ENCODE measurements around the gene THEMIS.
A peak's percentile ranks its signal among the peaks of the same experiment; 100 is the strongest.
"Not testable (repeated sequence)": the region's sequence is repeated elsewhere in the genome, so short reads cannot be mapped to it uniquely, and the experiment has no call there.

The THEMIS gene

GRCh38 chr6:127900935-127901334, at the start of gene THEMIS:
THEMIS (minus strand) TSS chr6:127901058; CDS start chr6:127900932, 126 bp downstream.
- DNase-seq (ENCODE audit: low read depth) = no peak

GRCh38 chr6:127949251-127949650, 48.4 kb upstream of the THEMIS start:
- DNase-seq (ENCODE audit: low read depth) = no peak

GRCh38 chr6:127946388-127946787, 45.5 kb upstream of the THEMIS start:
- DNase-seq (ENCODE audit: low read depth) = no peak

GRCh38 chr6:127945434-127946097, 44.7 kb upstream of the THEMIS start:
- no peak for DNase-seq (ENCODE audit: low read depth)

GRCh38 chr6:127941228-127941627, 40.4 kb upstream of the THEMIS start:
- no peak for DNase-seq (ENCODE audit: low read depth)

GRCh38 chr6:127939442-127940066, 38.7 kb upstream of the THEMIS start:
- DNase-seq (ENCODE audit: low read depth) = peak; percentile 21

- peak; percentile 62 for DNase-seq (ENCODE audit: low read depth)
Observed at GRCh38 chr6:127938701-127939100, 37.8 kb upstream of the THEMIS start.

GRCh38 chr6:127937747-127938146, 36.9 kb upstream of the THEMIS start:
- no peak for DNase-seq (ENCODE audit: low read depth)

- DNase-seq (ENCODE audit: low read depth) = peak; percentile 22
Observed at GRCh38 chr6:127937102-127937501, 36.2 kb upstream of the THEMIS start.

- DNase-seq (ENCODE audit: low read depth) = no peak
Observed at GRCh38 chr6:127934956-127935355, 34.1 kb upstream of the THEMIS start.

GRCh38 chr6:127933852-127934840, 33.3 kb upstream of the THEMIS start:
- no peak for DNase-seq (ENCODE audit: low read depth)

GRCh38 chr6:127933137-127933536, 32.3 kb upstream of the THEMIS start:
- DNase-seq (ENCODE audit: low read depth) = no peak

GRCh38 chr6:127932708-127933107, 31.9 kb upstream of the THEMIS start:
- DNase-seq (ENCODE audit: low read depth) = no peak

GRCh38 chr6:127926441-127926840, 25.6 kb upstream of the THEMIS start:
- not testable (repeated sequence) for DNase-seq (ENCODE audit: low read depth)

GRCh38 chr6:127924440-127924839, 23.6 kb upstream of the THEMIS start:
- DNase-seq (ENCODE audit: low read depth) = peak; percentile 63

- no peak for DNase-seq (ENCODE audit: low read depth)
Observed at GRCh38 chr6:127924031-127924430, 23.2 kb upstream of the THEMIS start.

- DNase-seq (ENCODE audit: low read depth) = no peak
Observed at GRCh38 chr6:127923135-127923534, 22.3 kb upstream of the THEMIS start.

GRCh38 chr6:127921982-127922381, 21.1 kb upstream of the THEMIS start:
- no peak for DNase-seq (ENCODE audit: low read depth)

- DNase-seq (ENCODE audit: low read depth) = no peak
Observed at GRCh38 chr6:127920804-127921203, 19.9 kb upstream of the THEMIS start.

GRCh38 chr6:127918506-127919427, 17.9 kb upstream of the THEMIS start:
- no peak for DNase-seq (ENCODE audit: low read depth)

GRCh38 chr6:127917766-127918165, 16.9 kb upstream of the THEMIS start:
- no peak for DNase-seq (ENCODE audit: low read depth)

- DNase-seq (ENCODE audit: low read depth) = peak; percentile 26
Observed at GRCh38 chr6:127914240-127914639, 13.4 kb upstream of the THEMIS start.

All from iris pigment epithelial cell (primary cell).